Tibial nerve (tissue), 4 donors: Measurements from ENCODE around the gene FN3KRP. TPM values are rescaled to one million over a fixed set of nuclear protein-coding genes. Genes with fewer than 3 reads are reported as not detected.

Experiments
- DNase-seq, 2 donors: peaks; one replicate each; pipeline ENCODE4 v3.0.0-alpha.2; 2019; ENCODE audit warnings: low spot score in 2 of 2
- H3K27ac ChIP-seq, 4 donors: fragments of 200-600 bp; sonication (generic) in 3 of 4; one replicate each; pipeline ENCODE4 v1.5.1; 2017 to 2019; ENCODE audit warnings: mild to moderate bottlenecking in 1 of 4
- H3K27me3 ChIP-seq, 2 donors: fragments of 200-600 bp; sonication (generic) in 1 of 2; one replicate each; pipeline versions ENCODE4 v1.5.1 to v1.6.0; 2017 to 2019
- H3K36me3 ChIP-seq, 3 donors: fragments of 200-600 bp; sonication (generic); one replicate each; pipeline ENCODE4 v1.5.1; 2018 to 2019
- H3K4me1 ChIP-seq, 4 donors: fragments of 200-600 bp; sonication (generic) in 3 of 4; one replicate each; pipeline ENCODE4 v1.5.1; 2017 to 2019
- H3K4me3 ChIP-seq, 4 donors: fragments of 200-600 bp; sonication (generic) in 3 of 4; one replicate each; pipeline ENCODE4 v1.5.1; 2017 to 2019; ENCODE audit warnings: mild to moderate bottlenecking in 1 of 4, moderate library complexity in 1 of 4
- H3K9me3 ChIP-seq, 4 donors: fragments of 200-600 bp; sonication (generic) in 3 of 4; one replicate each; pipeline ENCODE4 v1.5.1; 2017 to 2019
- CTCF ChIP-seq, 5 experiments: fragments of 200-600 bp in 3 of 5; fragments of 450-650 bp in 2 of 5; sonication (generic) in 3 of 5; IDR thresholded peaks; one replicate each; pipeline ENCODE4 v1.5.1; 2016 to 2019; ENCODE audit warnings: antibody characterized with exemption in 5 of 5, mild to moderate bottlenecking in 3 of 5, moderate library complexity in 2 of 5
- EP300 ChIP-seq, 2 donors: sonication (generic); formaldehyde crosslinking; IDR thresholded peaks; one replicate each; pipeline ENCODE4 v1.6.1; 2017; ENCODE audit warnings: antibody characterized with exemption in 2 of 2, mild to moderate bottlenecking in 1 of 2
- POLR2A ChIP-seq, 2 donors: fragments of 450-650 bp; IDR thresholded peaks; one replicate each; pipeline ENCODE4 v1.6.1; 2017; ENCODE audit warnings: antibody characterized with exemption in 2 of 2, mild to moderate bottlenecking in 2 of 2, moderate library complexity in 2 of 2
- WGBS, 2 donors: methylation state at CpG; one replicate each; pipeline ENCODE4 v1.1.5; 2018; 5-methylcytosine and 5-hydroxymethylcytosine counted together
- total RNA-seq, 4 donors: library from RNA; depleted of rRNA; stranded (reverse); fragments of >200 nt; gene quantifications; one replicate each; pipeline ENCODE4 v1.1.0, GENCODE V29; 2016

FN3KRP gene
- total RNA-seq, 4 donors from 2014 or later = 17.4 to 22.5 (median 21.0) TPM

GRCh38 chr17:82696916-82697807 lies 19.3 kb upstream of the FN3KRP start:
- Histone ChIP-seq H3K4me1 (peaks cover 0 to 26% (median 16%) of the 10 kb centered on the region in 4 donors), H3K4me3 (peak overlapping the region; percentile 68 to 97 (median 78)), H3K36me3 (peaks cover 0 to 20% (median 0%) of the 10 kb centered on the region in 3 donors), H3K27me3 (no peaks in the 10 kb centered on the region), H3K9me3 (peaks cover 0 to 14% (median 0%) of the 10 kb centered on the region in 4 donors), H3K27ac (peak overlapping the region; percentile 76 to 91 (median 77))
- 25% methylated on average over 45 to 48 of the region's 48 CpGs for WGBS, 2 donors
- no peak for DNase-seq
- TF ChIP-seq CTCF (IDR thresholded peaks at IDR 0.05) (no peak), POLR2A (IDR thresholded peaks at IDR 0.05) (peak in 1 of 2 donors; percentile 10)

- Histone ChIP-seq H3K4me1 (peaks cover 0 to 32% (median 15%) of the 10 kb centered on the region in 4 donors), H3K9me3 (peaks cover 0 to 14% (median 0%) of the 10 kb centered on the region in 4 donors), H3K27me3 (no peaks in the 10 kb centered on the region), H3K27ac (peak overlapping the region; percentile 76 to 91 (median 77)), H3K36me3 (peaks cover 0 to 20% (median 0%) of the 10 kb centered on the region in 3 donors), H3K4me3 (peak overlapping the region; percentile 68 to 97 (median 78))
- DNase-seq = no peak
- TF ChIP-seq POLR2A (IDR thresholded peaks at IDR 0.05) = no peak
- TF ChIP-seq EP300 (IDR thresholded peaks at IDR 0.05) = no peak
- TF ChIP-seq CTCF (IDR thresholded peaks at IDR 0.05) = no peak
- WGBS, 2 donors = 0 to 2% methylated on average over 6 to 12 of the region's 32 CpGs
These were observed 18.8 kb upstream of the FN3KRP start for GRCh38 chr17:82697808-82698064.

DNA sequence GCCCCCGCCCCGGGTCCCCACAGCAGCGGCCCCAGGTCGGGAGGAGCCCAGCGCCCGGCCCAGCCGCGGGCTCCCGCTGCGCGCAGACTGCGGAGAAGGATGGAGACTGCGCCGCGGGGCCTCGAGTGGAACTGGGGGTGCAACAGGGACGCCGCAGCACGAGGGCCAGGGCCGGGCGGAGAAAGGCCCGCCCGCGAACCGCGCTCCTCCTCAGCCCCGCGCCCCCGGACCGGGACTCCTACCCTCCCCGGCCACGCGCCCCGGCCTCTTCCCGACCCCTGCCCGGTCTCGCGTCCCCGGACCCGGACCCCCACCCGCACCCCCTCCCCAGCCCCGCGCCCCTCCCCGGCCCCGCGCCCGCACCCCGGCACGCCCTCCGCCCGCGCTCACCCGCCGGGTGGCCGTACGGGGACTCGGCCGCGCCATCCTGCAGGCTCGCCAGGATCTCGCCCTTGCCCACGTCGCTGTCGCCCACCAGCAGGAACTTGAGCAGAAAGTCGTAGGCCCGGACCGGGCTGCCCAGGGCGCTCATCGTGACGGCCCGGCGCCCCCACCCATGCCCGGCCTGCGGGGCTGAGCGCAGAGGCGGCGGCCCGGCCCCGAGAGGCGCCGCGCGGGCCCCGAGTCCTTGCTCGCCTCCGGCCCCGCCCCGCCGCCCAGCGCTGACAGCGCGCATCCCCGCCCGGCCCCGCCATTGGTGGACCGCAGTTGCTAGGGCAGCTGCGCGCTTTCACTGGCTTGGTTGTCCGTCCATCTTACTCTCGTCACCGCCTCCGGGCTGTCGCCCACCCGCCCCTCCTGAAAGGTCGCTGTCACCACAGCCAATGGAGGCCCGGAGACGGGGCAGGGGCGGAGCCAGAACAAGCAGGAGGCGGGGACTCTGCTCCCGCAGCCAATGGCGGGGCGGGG lies 18.2 kb upstream of the FN3KRP start, which contains the start of gene RAB40B:
RAB40B (minus strand) TSS at position 634 of the 909 bp plus-strand sequence; CDS start at position 532, 102 bp downstream.
- H3K9me3 ChIP-seq = peaks cover 0 to 14% (median 0%) of the 10 kb centered on the region in 4 donors
- 0 to 10% methylated on average over 2 to 49 of the region's 112 CpGs for WGBS, 2 donors
- H3K27ac ChIP-seq = peak within 1 kb of the TSS; percentile 76 to 91 (median 80)
- TF ChIP-seq CTCF (IDR thresholded peaks at IDR 0.05) (peak in 1 of 5 experiments; percentile 35), POLR2A (IDR thresholded peaks at IDR 0.05) (peak; percentile 41 to 69), EP300 (IDR thresholded peaks at IDR 0.05) (peak in 1 of 2 donors; percentile 78)
- H3K4me1 ChIP-seq = peaks cover 0 to 36% (median 17%) of the 10 kb centered on the region in 4 donors
- peak within 1 kb of the TSS; percentile 76 to 97 (median 78) for H3K4me3 ChIP-seq
- H3K36me3 ChIP-seq = peaks cover 0 to 18% (median 0%) of the 10 kb centered on the region in 3 donors
- DNase-seq = peak; percentile 97 to 99
- H3K27me3 ChIP-seq = no peaks in the 10 kb centered on the region

- Histone ChIP-seq H3K36me3 (peaks cover 0 to 13% (median 0%) of the 10 kb centered on the region in 3 donors), H3K4me3 (peak overlapping the region; percentile 53 to 97 (median 72)), H3K4me1 (peaks cover 0 to 36% (median 17%) of the 10 kb centered on the region in 4 donors), H3K9me3 (peaks cover 0 to 13% (median 0%) of the 10 kb centered on the region in 4 donors), H3K27me3 (no peaks in the 10 kb centered on the region), H3K27ac (peak overlapping the region; percentile 54 to 91 (median 76))
- WGBS, 2 donors = 10 to 28% methylated on average over 5 to 25 of the region's 45 CpGs
- TF ChIP-seq EP300 (IDR thresholded peaks at IDR 0.05) (peak in 1 of 2 donors; percentile 41), CTCF (IDR thresholded peaks at IDR 0.05) (no peak), POLR2A (IDR thresholded peaks at IDR 0.05) (no peak)
- no peak for DNase-seq
These were observed 17.5 kb upstream of the FN3KRP start for GRCh38 chr17:82698974-82699442.
